Stimulated activated effector memory CD8-positive, alpha-beta T cell treated with anti-CD3 and anti-CD28 coated beads, Interleukin-12 subunit alpha, Interleukin-12 subunit beta, amount 100 ng/mL, for 72 hours (primary cell): ENCODE results near the gene PGAM1.

Experiments used
- ATAC-seq: fragments of 150-1000 bp; cut with Tn5 transposase; 2 replicates; pipeline ENCODE4 v1.10.0; 2021
- DNase-seq, 2 donors: peaks; one replicate each; pipeline ENCODE4 v3.0.0; 2021 to 2022; ENCODE audit warnings: low spot score in 2 of 2
- H3K27ac Mint-ChIP-seq: one replicate; pipeline ENCODE4 v1.8.0; 2022; ENCODE audit warnings: mild to moderate bottlenecking, mixed read lengths
- H3K36me3 Mint-ChIP-seq: one replicate; pipeline ENCODE4 v1.8.0; 2022; ENCODE audit warnings: mild to moderate bottlenecking, mixed read lengths
- H3K4me1 Mint-ChIP-seq: one replicate; pipeline ENCODE4 v1.8.0; 2022; ENCODE audit warnings: mixed read lengths
- H3K4me3 Mint-ChIP-seq: one replicate; pipeline ENCODE4 v1.8.0; 2022; ENCODE audit warnings: mild to moderate bottlenecking, mixed read lengths
- H3K9me3 Mint-ChIP-seq: one replicate; pipeline ENCODE4 v1.8.0; 2022; ENCODE audit warnings: mixed read lengths

Gene PGAM1

DNA sequence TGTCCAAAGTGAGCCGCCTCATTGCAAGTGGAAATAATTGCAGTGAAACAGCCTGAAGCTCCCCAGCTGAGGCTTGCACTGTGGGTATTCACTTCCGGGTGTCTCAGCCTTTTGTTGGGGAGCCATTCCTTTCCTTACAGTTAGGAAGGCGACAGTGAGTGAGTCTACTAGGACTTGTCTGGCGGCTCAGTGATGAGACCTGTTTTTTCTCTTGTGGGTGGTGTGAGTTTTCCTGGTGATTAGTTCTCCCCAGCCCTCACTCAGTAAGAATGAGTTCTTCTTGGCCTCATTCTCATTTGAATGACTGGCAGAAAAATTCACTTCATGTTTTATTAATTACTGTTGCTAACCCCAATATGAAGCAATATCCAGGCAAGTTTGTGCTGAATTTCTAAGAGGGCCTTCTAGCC is 2.6 kb downstream of the PGAM1 start:
- H3K4me3 Mint-ChIP-seq = peak overlapping the region; percentile 59
- peaks cover 12% of the 10 kb centered on the region for H3K4me1 Mint-ChIP-seq
- H3K27ac Mint-ChIP-seq = peak overlapping the region; percentile 87
- DNase-seq = no peak
- no peaks in the 10 kb centered on the region for H3K9me3 Mint-ChIP-seq
- peaks cover 93% of the 10 kb centered on the region for H3K36me3 Mint-ChIP-seq
- ATAC-seq = peak; percentile 4

- Mint-ChIP-seq H3K27ac (peak overlapping the region; percentile 63), H3K36me3 (peaks cover 96% of the 10 kb centered on the region), H3K9me3 (no peaks in the 10 kb centered on the region), H3K4me3 (no peak overlapping the region), H3K4me1 (no peaks in the 10 kb centered on the region)
- no peak for ATAC-seq
- no peak for DNase-seq
Observed at GRCh38 chr10:97434055-97434454, 8.1 kb downstream of the PGAM1 start.

- Mint-ChIP-seq H3K9me3 (no peaks in the 10 kb centered on the region), H3K36me3 (peaks cover 96% of the 10 kb centered on the region), H3K4me3 (no peak overlapping the region), H3K4me1 (no peaks in the 10 kb centered on the region), H3K27ac (peak overlapping the region; percentile 63)
- no peak for DNase-seq
- no peak for ATAC-seq
Observed at GRCh38 chr10:97434557-97434956, 8.6 kb downstream of the PGAM1 start.

- H3K27ac Mint-ChIP-seq = peak overlapping the region; percentile 0
- no peak for DNase-seq
- peaks cover 96% of the 10 kb centered on the region for H3K36me3 Mint-ChIP-seq
- H3K4me3 Mint-ChIP-seq = no peak overlapping the region
- H3K4me1 Mint-ChIP-seq = no peaks in the 10 kb centered on the region
- no peak for ATAC-seq
- H3K9me3 Mint-ChIP-seq = no peaks in the 10 kb centered on the region
Observed at GRCh38 chr10:97435211-97435610, 9.2 kb downstream of the PGAM1 start.

DNA sequence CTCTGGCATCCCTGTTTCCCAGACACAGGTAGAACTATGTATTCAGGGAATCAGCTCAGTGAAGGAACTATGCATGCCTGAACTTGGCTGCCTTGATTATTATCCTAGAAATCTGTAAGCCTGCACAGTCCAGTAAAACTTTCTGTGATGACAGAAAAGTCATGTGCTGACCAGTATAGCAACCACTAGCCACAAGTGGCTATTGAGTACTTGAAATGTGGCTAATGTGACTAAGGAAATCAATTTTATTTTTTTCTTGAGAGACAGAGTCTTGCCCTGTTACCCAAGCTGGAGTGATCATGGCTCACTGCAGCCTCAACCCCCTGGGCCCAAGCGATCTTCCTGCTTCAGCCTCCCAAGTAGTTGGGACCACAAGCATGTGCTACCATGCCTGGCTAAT is 16.3 kb downstream of the PGAM1 start:
- Mint-ChIP-seq H3K4me1 (peaks cover 30% of the 10 kb centered on the region), H3K36me3 (peaks cover 82% of the 10 kb centered on the region), H3K27ac (no peak overlapping the region), H3K9me3 (no peaks in the 10 kb centered on the region), H3K4me3 (no peak overlapping the region)
- no peak for ATAC-seq
- DNase-seq = no peak

GRCh38 chr10:97444212-97444611 is 18.2 kb downstream of the PGAM1 start:
- Mint-ChIP-seq H3K9me3 (no peaks in the 10 kb centered on the region), H3K36me3 (peaks cover 63% of the 10 kb centered on the region), H3K4me3 (peak overlapping the region; percentile 99), H3K4me1 (peaks cover 38% of the 10 kb centered on the region), H3K27ac (peak overlapping the region; percentile 96)
- ATAC-seq = peak; percentile 33
- DNase-seq = no peak

GRCh38 chr10:97445357-97445721 is 19.3 kb downstream of the PGAM1 start:
- peak overlapping the region; percentile 96 for H3K27ac Mint-ChIP-seq
- H3K36me3 Mint-ChIP-seq = peaks cover 54% of the 10 kb centered on the region
- H3K4me1 Mint-ChIP-seq = peaks cover 42% of the 10 kb centered on the region
- H3K9me3 Mint-ChIP-seq = no peaks in the 10 kb centered on the region
- no peak for DNase-seq
- peak overlapping the region; percentile 99 for H3K4me3 Mint-ChIP-seq
- no peak for ATAC-seq

DNA sequence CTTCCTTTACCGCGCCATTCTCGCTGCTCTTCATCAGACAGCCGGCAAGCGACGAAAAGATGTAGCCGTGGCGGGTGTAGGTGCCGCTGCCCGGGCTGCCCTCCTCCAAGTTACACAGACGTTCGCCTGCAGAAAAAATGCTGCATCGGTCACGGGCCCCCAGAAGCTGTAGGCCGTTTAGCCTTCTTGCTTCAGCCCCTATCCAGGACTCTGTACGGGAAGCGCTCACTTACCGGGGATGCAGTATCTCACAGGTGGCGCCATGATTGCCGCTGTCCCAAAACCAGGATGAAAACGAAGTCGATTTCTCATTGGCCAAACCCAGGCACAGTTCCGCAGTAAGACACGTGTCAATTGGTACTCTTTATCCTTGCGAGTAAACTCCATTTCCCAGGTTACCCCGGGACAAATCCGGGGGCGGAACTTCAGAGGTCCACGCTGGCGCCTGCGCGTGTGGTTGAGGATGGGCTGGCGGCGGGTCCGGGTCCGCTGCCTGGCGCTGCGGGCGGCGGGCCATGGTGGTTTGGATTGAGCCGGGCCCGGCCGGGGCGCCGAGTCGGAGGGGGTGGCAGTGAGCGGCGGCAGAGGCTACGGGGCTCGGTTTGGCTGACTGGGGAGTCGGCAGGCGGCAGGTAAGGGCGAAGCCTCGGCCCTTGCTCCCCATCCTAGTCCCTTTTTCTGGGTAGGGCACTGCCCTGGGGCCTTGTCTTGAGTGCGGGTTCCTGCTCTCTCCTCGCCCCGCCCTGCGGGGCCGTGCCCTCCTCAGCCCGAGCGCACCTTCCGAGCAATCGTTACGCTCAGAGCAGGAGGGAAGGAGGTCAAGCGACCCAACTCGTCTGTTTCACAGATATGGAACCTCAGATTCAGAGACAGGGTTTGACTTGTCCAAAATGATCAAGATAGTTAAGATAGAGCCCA is 20.0 kb downstream of the PGAM1 start, which contains the start of the genes EXOSC1 and ZDHHC16:
Gene EXOSC1, minus strand, starts transcription at position 285 of the 918 bp plus-strand sequence. Its CDS starts 21 bp downstream, at position 264.
Gene ZDHHC16, plus strand, starts transcription at position 454 of the 918 bp plus-strand sequence. CDS start 5,501 bp downstream, outside the sequence.
- Mint-ChIP-seq H3K4me3 (peak within 1 kb of the TSS; percentile 99), H3K36me3 (peaks cover 54% of the 10 kb centered on the region), H3K9me3 (no peaks in the 10 kb centered on the region), H3K4me1 (peaks cover 48% of the 10 kb centered on the region), H3K27ac (peak within 1 kb of the TSS; percentile 96)
- peak; percentile 81 to 96 for DNase-seq
- peak; percentile 95 for ATAC-seq

GRCh38 chr10:97450828-97451227 is 24.8 kb downstream of the PGAM1 start:
- ATAC-seq = no peak
- peaks cover 46% of the 10 kb centered on the region for H3K4me1 Mint-ChIP-seq
- H3K4me3 Mint-ChIP-seq = no peak overlapping the region
- no peak for DNase-seq
- H3K27ac Mint-ChIP-seq = peak overlapping the region; percentile 76
- no peaks in the 10 kb centered on the region for H3K9me3 Mint-ChIP-seq
- H3K36me3 Mint-ChIP-seq = peaks cover 52% of the 10 kb centered on the region

- no peaks in the 10 kb centered on the region for H3K9me3 Mint-ChIP-seq
- peaks cover 53% of the 10 kb centered on the region for H3K36me3 Mint-ChIP-seq
- DNase-seq = no peak
- no peak for ATAC-seq
- H3K27ac Mint-ChIP-seq = no peak overlapping the region
- H3K4me3 Mint-ChIP-seq = no peak overlapping the region
- peaks cover 40% of the 10 kb centered on the region for H3K4me1 Mint-ChIP-seq
Observed at GRCh38 chr10:97451605-97452004, 25.6 kb downstream of the PGAM1 start.

GRCh38 chr10:97452352-97452751 is 26.4 kb downstream of the PGAM1 start:
- peaks cover 60% of the 10 kb centered on the region for H3K36me3 Mint-ChIP-seq
- H3K4me1 Mint-ChIP-seq = peaks cover 35% of the 10 kb centered on the region
- DNase-seq = no peak
- H3K27ac Mint-ChIP-seq = peak overlapping the region; percentile 93
- no peak for ATAC-seq
- no peaks in the 10 kb centered on the region for H3K9me3 Mint-ChIP-seq
- H3K4me3 Mint-ChIP-seq = no peak overlapping the region

DNA sequence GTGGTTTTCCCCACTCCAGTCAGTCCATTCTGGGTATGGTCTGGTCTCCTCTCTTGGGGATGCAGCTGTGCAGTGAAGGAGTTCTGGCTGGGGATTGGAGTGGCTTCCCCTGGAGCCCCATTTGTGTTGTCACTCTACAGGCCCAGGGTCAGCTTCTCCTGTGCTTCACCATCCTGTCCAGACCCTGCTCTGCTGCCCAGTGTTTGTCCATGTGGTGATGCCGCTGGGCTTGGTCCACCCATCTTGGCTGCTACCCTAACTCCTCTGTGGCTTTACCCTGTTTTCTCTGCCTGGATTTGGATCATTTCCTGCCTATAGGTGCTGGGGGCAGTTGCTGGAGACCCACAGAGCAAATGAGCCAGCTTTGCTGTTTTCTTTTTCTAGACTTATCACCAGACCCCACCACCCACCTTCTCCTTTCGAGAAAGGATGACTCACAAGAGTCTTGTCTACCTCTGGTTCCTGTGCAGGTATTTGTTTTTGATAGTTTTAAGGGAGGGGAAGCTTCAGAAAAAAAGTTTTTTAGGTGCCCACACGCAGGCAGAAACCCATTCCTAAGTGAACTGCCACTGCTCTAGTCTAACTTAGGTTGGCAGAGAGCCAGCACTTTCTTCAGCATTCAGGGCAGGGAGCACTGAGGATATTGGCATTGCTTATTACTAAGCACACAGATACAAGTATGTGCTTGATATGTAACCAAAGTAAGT is 28.5 kb downstream of the PGAM1 start:
- DNase-seq (no peak), ATAC-seq (peak; percentile 55)
- Mint-ChIP-seq H3K4me1 (peaks cover 27% of the 10 kb centered on the region), H3K4me3 (no peak overlapping the region), H3K36me3 (peaks cover 82% of the 10 kb centered on the region), H3K9me3 (no peaks in the 10 kb centered on the region), H3K27ac (peak overlapping the region; percentile 93)

DNA sequence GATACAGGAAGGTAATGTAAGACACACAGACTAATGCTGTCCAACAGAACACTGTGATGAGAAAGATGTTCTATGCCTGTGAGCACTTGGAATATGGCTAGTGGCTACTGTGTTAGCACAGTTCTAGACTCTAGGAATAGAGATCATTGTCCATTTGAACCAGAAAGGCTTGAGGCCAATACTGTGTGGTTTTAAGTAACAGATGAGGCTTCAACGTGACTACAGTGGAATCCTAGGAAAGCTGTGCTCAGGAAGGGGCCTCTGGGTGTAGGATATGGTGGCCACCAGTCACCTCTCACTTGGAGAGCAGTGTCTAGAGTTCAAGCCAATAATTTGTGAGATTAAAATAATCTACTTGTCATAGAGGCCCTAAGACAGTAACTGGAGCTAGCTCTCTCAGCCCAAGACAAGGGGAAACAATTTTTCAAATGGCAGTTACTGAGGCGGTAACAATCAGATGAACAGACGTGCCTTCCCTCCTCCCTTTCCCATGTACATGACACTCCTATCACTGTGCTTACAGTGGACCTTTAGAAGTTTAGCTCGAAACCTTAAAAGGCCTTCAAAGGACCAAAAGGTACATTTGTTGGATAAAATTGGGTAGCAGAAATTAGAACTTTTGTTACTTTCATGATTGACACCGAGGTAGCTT is 30.2 kb downstream of the PGAM1 start:
- peaks cover 16% of the 10 kb centered on the region for H3K4me1 Mint-ChIP-seq

DNA sequence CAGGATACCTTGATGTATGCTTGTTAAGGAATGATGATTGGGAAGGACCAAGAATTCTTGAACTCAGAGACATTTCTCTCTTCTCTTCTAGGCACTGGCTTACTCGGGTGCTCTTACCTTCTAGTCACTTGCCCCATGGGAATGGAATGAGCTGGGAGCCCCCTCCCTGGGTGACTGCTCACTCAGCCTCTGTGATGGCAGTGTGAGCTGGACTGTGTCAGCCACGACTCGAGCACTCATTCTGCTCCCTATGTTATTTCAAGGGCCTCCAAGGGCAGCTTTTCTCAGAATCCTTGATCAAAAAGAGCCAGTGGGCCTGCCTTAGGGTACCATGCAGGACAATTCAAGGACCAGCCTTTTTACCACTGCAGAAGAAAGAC is 30.7 kb downstream of the PGAM1 start:
- H3K4me3 Mint-ChIP-seq = no peak overlapping the region

More for the DNA sequence above, 30.2 kb downstream of the PGAM1 start:
- Mint-ChIP-seq H3K9me3 (no peaks in the 10 kb centered on the region), H3K4me3 (no peak overlapping the region), H3K36me3 (peaks cover 88% of the 10 kb centered on the region), H3K27ac (peak overlapping the region; percentile 48)
- no peak for ATAC-seq
- DNase-seq = no peak

GRCh38 chr10:97459111-97459510 is 33.1 kb downstream of the PGAM1 start:
- H3K27ac Mint-ChIP-seq = peak overlapping the region; percentile 82
- peaks cover 96% of the 10 kb centered on the region for H3K36me3 Mint-ChIP-seq
- no peak overlapping the region for H3K4me3 Mint-ChIP-seq
- H3K4me1 Mint-ChIP-seq = peaks cover 7% of the 10 kb centered on the region
- ATAC-seq = no peak
- no peaks in the 10 kb centered on the region for H3K9me3 Mint-ChIP-seq
- no peak for DNase-seq

More for the DNA sequence above, 30.7 kb downstream of the PGAM1 start:
- H3K4me1 Mint-ChIP-seq = peaks cover 16% of the 10 kb centered on the region
- peak overlapping the region; percentile 48 for H3K27ac Mint-ChIP-seq
- ATAC-seq (no peak), DNase-seq (no peak)
- peaks cover 92% of the 10 kb centered on the region for H3K36me3 Mint-ChIP-seq
- no peaks in the 10 kb centered on the region for H3K9me3 Mint-ChIP-seq
